Measurements from ENCODE around the gene OR52A1. TPM values are rescaled to one million over a fixed set of nuclear protein-coding genes. Genes with fewer than 3 reads are reported as not detected.

OR52A1 gene
- total and polyA plus RNA-seq, 9 of the 15 experiments (the other 6 are each of a cell fraction or from before 2014, with no cell fraction given) = under 0.01 to 0.33 (median 0.13) TPM; not detected in 3

DNA sequence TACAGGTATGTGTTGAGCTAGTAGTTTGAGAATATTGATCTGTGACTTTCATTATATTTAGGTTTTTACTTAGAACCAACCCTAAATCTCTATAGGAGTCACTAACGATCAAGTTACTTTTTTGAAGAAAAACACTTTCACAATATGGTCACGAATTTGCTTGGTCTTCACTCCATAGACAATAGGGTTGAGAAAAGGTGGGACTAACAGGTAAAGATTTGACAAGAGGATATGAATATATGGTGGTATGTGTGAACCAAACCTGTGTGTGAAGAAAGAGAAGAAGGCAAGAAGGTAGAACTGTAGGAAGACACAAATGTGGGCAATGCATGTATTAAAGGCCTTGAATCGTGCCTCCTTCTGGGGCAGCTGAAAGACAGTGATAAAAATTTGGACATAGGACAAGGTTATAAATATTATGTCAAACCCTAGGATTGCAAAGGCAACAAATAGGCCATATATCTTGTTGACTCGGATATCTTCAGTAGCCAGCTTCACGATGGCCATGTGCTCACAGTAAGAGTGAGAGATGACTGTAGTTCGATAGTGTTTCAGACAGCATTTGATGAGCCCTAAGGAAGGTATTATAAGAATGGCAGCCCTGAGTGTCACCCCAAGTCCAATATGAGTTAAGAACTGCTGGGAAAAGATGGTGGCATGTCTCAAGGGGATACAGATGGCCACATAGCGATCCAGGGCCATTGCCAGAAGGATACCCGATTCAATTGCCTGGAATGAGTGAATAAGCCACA, 22.8 kb downstream of the OR52A1 start (continued):
- TF ChIP-seq DLX4 (CRISPR knock-in tag; IDR thresholded peaks at IDR 0.05) (no peak), NCOA2 (IDR thresholded peaks at IDR 0.05; ENCODE audit: partially characterized antibody in 2 of 2) (peak in 1 of 2 experiments; percentile 59), ZNF384 (IDR thresholded peaks at IDR 0.05; ENCODE audit: low read depth, low read length) (no peak), NFXL1 (CRISPR knock-in tag; IDR thresholded peaks at IDR 0.05) (no peak; the same call in 1 of the 2 replicates), ZBTB17 (CRISPR knock-in tag; IDR thresholded peaks at IDR 0.05) (no peak), STAT5A (IDR thresholded peaks at IDR 0.05; ENCODE audit: borderline replicate concordance, low read length) (peak; percentile 90), WHSC1 (IDR thresholded peaks at IDR 0.05; ENCODE audit: low read length) (no peak), ZNF232 (CRISPR knock-in tag; IDR thresholded peaks at IDR 0.05) (no peak), KLF1 (tag; IDR thresholded peaks at IDR 0.05) (no peak), JUND (IDR thresholded peaks at IDR 0.05; ENCODE audit: borderline replicate concordance, low read depth, low read length) (peak; percentile 52; the same call in 1 of the 2 replicates), JUND (tag; IDR thresholded peaks at IDR 0.05; ENCODE audit: borderline replicate concordance, low read depth, low read length) (peak; percentile 69; the same call in 1 of the 3 replicates), SETDB1 (IDR thresholded peaks at IDR 0.05; ENCODE audit: low read length) (no peak), MED1 (CRISPR knock-in tag; IDR thresholded peaks at IDR 0.05; ENCODE audit: borderline replicate concordance) (no peak), E2F3 (CRISPR knock-in tag; IDR thresholded peaks at IDR 0.05) (0 out of 2 replicates have a peak, but pooled peaks have one; percentile 36), TSHZ1 (CRISPR knock-in tag; IDR thresholded peaks at IDR 0.05) (no peak), RBFOX2 (IDR thresholded peaks at IDR 0.05; ENCODE audit: low read depth, low read length) (peak; percentile 66), EP400 (IDR thresholded peaks at IDR 0.05) (peak; percentile 79), SREBF2 (CRISPR knock-in tag; IDR thresholded peaks at IDR 0.05) (no peak), ZNF561 (CRISPR knock-in tag; conservative IDR thresholded peaks at IDR 0.05) (no peak), ERF (CRISPR knock-in tag; IDR thresholded peaks at IDR 0.05) (0 out of 2 replicates have a peak, but pooled peaks have one; percentile 38), CHCHD3 (CRISPR knock-in tag; IDR thresholded peaks at IDR 0.05) (no peak), ZSCAN32 (CRISPR knock-in tag; IDR thresholded peaks at IDR 0.05) (no peak), SIN3A (IDR thresholded peaks at IDR 0.05; ENCODE audit: borderline replicate concordance in 2 of 2, control insufficient read depth in 1 of 2, low read depth in 2 of 2, low read length in 2 of 2) (no peak), GABPB2 (CRISPR knock-in tag; conservative IDR thresholded peaks at IDR 0.05) (no peak), CBX1 (IDR thresholded peaks at IDR 0.05; ENCODE audit: low read depth) (no peak), FOXA3 (CRISPR knock-in tag; conservative IDR thresholded peaks at IDR 0.05 in 1 of 2, IDR thresholded peaks at IDR 0.05 in 1 of 2) (no peak), NRF1 (conservative IDR thresholded peaks at IDR 0.05 in 1 of 2, IDR thresholded peaks at IDR 0.05 in 1 of 2) (no peak)
